ENCODE data around the gene GRIN1.
"Not testable (repeated sequence)": the region's sequence is repeated elsewhere in the genome, so short reads cannot be mapped to it uniquely, and the experiment has no call there.

The GRIN1 gene

GRCh38 chr9:137111788-137112563 is 27.0 kb upstream of the GRIN1 start:
- DNase-seq, result no peak

GRCh38 chr9:137112564-137113384 is 26.2 kb upstream of the GRIN1 start:
- DNase-seq, result no peak

GRCh38 chr9:137113385-137114159 is 25.4 kb upstream of the GRIN1 start:
- DNase-seq, result no peak

GRCh38 chr9:137114220-137114612 is 24.7 kb upstream of the GRIN1 start:
- DNase-seq, result no peak

DNA sequence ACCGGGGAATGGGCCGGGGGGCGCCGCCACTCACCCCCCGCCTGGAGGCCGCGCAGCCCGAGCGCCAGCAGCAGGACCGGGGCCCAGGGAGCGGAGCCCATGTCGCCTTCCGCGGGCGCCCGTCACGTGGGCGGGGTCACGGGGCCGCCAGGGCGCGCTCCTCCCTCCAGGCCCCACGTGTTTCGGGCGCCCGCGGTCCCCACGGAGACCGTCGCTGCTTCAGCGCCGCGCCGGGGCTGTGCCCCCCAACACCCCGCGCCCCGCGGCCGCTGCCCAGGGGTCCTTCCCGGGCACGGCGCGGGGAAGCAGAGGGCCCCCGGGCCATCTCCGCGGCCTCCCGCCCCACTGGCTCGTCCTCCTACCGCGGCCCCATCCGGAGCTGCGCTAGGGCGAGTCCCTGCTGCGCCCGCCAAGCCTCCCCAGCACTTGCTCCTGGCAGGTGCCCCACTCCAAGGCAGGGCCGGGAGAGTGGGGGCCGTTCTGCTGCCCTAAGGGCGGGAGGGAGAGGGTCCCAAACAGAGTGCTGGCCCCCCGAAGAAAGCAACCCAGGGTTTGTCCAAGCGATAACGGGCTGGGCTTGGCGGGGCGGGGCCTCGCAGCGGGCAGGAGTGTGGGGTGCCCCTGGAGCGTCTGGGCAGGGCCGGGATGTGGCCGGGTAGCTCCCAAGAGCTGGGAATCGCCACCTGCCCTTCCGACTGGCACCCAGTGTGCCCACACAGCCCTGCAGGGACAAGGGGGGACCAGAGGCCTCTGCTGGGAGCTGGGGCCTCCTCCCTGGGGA is 24.2 kb upstream of the GRIN1 start, which contains the start of gene DPP7:
DPP7 (minus strand) TSS at position 121 of the 781 bp plus-strand sequence; CDS start at position 101, 20 bp downstream.
- no peak for DNase-seq

DNA sequence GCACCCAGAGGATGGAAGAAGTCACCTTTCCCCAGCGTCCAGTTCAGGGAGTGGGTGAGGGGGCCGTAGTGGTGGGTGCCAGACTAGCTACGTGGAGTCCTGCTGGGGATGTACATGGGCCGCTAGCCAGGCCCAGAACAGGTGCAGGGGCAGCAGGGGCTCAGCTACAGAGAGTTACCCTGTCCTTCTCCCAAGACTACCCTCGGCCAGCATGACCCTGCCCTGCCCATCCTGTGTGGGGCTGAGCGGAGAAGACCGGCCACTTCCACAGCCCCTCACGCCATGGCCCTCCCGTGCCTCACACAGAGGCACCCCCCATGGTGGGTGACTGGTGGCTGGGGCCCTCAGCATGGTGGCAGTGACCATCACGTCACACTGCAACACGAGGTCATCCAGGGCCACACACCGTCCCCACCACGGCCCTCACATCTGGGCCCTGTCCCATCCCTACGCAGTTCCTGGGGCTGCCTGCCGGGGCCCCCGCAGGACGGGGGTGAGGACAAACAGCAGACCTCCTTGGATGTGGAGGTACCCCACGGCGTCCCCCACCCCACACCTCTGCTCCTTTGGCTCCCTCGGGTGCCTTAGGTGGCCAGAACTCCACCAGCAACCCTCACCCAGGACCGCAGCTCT is 23.4 kb upstream of the GRIN1 start:
- DNase-seq, result no peak

GRCh38 chr9:137116027-137116507 is 22.9 kb upstream of the GRIN1 start:
- DNase-seq, result no peak

GRCh38 chr9:137116728-137117127 is 22.2 kb upstream of the GRIN1 start:
- DNase-seq, result no peak

DNA sequence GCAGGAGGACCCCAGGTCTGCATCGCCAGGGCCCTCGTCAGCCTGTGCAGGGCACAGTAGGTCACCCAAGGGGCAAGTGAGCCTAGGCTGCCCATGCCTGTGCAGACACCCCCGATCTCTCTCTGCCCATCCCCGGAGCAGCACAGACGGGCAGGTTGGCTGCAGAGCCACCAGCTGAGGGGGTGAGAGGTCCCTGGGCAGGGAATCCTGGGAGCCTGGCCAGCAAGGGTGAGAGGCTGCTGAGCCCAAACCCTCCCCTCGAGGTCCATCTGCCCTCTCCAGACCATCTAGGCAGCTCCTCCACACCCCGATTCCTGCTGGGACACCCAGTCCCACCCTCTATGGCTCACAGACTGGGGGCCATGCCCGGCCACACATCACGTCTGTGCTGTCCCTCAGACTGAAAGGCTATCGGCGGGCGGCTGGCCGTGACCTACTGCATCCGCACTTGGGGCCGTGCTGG is 21.7 kb upstream of the GRIN1 start:
- DNase-seq, result no peak

- DNase-seq, result not testable (repeated sequence)
Observed at GRCh38 chr9:137118092-137118603, 20.8 kb upstream of the GRIN1 start.

GRCh38 chr9:137121927-137122795 is 16.8 kb upstream of the GRIN1 start:
- DNase-seq, result not testable (repeated sequence)

DNA sequence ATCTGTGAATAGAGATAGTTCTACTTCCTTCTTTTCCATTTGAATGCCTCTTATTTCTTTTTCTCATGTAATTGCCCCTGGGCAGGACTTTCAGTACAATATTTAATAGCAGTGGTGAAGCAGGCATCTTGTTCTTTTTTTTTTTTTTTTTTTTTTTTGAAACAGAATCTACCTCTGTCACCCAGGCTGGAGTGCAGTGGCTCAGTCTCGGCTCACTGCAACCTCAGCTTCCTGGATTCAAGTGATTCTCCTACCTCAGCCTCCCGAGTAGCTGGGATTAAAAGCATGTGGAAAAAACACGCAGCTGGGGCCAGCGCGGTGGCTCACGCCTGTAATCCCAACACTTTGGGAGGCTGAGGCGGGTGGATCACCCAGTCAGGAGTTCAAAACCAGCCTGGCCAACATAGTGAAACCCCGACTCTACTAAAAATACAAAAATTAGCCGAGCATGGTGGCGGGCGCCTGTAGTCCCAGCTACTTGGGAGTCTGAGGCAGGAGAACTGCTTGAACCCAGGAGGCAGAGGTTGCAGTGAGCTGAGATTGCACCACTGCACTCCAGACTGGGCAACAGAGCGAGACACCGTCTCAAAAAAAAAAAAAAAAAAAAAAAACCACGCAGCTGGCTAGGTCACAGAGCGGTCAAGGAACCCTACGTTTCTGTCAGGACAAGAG is 16.0 kb upstream of the GRIN1 start:
- DNase-seq, result not testable (repeated sequence)

DNA sequence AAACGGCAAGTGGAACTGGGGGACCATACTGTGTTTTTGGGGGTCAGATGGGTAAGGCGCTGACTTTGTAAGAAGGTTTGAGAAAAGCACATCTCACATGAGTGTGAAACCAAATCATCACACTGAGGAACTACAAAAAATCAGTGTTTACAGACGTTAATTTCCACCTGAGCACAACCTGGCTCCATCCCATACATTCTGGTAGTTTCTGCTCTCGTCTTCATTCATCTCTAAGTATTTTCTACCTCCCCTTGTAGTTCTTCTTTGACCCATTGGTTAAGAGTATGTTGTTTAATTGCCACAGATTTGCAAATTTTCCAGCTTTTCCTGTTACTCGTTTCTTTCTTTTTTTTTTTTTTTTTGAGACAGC is 15.5 kb upstream of the GRIN1 start:
- DNase-seq, result no peak

DNA sequence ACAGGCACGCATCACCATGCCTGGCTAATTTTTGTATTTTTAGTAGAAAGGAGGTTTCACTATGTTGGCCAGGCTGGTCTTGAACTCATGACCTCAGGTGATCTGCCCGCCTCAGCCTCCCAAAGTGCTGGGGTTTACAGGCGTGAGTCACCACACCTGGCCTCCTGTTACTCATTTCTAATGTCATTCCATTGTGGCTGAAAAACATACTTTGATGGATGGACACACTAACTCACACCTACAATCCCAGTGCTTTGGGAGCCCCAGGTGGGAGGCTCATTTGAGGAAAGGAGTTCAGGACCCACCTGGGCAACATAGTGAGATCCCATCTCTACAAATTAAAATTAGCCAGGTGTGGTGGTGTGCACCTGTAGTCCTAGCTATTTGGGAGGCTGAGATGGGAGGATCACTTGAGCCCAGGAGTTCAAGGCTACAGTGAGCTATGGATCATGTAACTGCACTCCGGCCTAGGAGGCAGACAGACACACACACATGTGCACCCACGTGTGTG is 14.9 kb upstream of the GRIN1 start:
- not testable (repeated sequence) for DNase-seq

DNA sequence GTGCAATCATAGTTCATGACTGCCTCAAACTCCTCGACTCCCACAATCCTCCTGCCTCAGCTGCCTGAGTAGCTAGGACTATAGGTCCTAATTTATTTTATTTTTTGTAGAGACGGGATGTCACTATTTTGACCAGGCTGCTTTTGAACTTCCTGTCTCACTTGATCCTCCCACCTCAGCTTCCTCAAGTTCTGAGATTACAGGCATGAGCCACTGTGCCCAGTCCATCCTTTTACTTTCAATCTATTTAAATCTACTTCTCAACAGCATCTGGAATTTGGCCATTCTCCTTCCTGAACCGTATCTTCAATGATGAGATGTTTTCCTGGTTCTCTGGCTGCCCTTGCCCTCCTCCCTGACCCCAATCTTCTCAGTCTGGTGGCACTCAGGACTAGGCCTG is 12.2 kb upstream of the GRIN1 start:
- DNase-seq, result no peak

GRCh38 chr9:137127301-137128157 is 11.4 kb upstream of the GRIN1 start:
- no peak for DNase-seq

GRCh38 chr9:137128158-137128861 is 10.6 kb upstream of the GRIN1 start:
- no peak for DNase-seq
